ENCODE data around the gene HSPBAP1.
"Not testable (repeated sequence)": the region's sequence is repeated elsewhere in the genome, so short reads cannot be mapped to it uniquely, and the experiment has no call there.

The HSPBAP1 gene

DNA sequence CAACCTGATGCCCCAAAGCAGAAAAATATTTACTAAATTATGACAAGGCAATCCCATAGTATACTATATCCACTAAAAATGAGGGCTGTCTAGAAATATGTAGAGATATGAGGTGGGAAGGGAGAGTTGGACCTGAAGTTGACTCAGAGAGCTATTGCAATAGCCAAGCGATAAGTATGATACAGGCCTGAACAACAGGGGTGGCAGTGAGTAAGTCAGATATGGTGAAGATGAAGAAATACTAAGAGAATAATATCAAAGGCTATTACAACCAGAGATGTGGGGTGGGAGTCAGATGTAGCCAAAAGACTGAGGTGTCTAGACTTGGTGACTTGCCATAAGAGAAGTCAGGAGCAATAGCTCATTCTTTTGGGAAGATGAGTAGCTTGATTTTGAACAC lies 9.2 kb downstream of the HSPBAP1 start:
- ATAC-seq (no peak), DNase-seq (no peak)

DNA sequence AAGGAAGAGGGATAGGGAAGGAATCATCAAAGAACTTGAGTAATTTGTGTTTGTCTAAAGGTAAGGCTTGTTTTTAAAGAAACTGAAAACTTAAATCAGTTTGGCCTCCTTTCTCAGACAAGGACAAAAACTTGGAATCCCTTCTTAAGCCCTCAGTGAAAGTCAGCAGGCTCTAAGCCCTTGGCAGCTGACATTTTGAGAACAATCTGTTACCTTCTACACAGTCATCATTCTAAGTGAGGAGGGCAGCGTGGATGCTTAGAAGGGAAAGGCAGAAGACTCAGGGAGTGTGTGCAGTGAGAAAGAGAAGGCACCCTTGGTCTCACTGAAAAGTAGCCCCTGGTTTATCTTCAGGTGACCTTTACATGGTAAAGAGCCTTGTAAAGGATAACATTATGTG lies 10.8 kb downstream of the HSPBAP1 start:
- no peak for ATAC-seq

DNA sequence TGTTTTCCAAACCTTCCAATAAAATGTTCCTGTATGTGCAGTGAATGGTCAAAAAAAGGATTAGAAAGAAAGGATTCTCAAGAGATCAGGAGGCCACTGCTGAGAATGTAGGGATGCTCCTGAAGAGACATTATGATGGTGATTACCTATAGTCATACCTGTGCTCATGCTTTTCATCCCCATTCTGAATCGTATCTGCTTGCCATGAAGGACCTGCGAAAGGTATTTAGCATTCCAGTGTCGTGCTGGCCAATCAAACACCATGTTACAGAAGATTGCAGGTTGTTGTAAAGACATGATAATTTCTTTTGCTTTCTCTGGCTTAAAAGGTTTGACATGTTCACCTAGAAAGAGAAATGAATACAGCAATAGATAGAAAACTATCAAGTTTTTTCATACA lies 16.1 kb downstream of the HSPBAP1 start:
- ATAC-seq (no peak), DNase-seq (no peak)

More for the DNA sequence above, 10.8 kb downstream of the HSPBAP1 start:
- DNase-seq, result no peak

DNA sequence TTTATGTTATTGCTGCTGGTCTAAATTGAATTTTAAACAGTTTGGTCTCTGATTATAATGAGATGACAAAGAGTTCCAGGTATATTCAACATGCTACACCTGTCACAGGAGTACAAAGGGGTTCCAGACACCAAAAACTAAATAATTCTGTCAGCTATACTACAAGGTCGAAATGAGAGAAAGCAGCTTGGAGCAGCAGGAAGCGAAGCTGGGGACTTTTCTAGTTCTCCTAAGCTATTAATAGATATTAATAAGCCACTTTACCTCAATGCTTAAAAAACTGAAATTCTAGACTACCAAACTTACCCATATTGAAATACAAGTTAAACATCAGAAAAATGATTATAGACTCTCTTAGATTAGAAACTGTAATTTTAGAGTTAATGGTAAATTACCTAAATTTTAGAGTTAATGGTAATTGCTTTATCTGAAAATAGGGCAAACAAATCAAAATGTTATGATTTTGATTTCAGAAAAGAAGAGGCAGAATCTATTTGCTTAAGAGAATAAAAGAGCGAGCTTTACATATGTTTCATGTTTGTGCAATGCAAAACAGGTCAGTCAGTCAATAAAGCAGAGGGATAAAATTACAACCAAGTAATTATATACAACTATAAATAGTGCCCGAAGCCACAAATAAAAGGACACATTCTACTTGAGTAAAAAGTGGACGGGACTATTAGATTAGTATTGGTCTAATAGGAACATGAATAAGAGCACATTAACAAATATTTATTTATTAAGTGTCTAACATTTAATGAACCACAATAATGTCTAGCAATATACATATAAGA lies 16.8 kb downstream of the HSPBAP1 start:
- no peak for DNase-seq
- ATAC-seq, result no peak

DNA sequence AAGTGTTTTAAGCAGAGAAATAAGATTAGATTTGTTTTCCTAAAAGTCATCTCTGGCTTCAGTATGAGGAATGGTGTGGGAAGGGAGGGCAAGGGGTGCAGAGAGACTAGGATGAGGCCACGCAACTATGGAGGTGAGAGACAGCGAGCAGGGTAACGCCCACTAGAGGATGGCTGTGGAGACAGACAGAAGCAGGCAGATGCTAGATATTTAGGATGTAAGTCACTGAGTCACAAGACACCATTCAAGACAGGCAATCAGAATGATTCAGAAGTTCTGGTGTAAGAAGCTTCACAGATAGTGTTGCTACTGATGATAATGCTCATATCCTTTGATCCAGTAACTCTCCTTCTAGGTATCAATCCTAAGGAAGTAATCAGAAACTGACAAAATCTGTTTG lies 19.1 kb downstream of the HSPBAP1 start:
- no peak for ATAC-seq

DNA sequence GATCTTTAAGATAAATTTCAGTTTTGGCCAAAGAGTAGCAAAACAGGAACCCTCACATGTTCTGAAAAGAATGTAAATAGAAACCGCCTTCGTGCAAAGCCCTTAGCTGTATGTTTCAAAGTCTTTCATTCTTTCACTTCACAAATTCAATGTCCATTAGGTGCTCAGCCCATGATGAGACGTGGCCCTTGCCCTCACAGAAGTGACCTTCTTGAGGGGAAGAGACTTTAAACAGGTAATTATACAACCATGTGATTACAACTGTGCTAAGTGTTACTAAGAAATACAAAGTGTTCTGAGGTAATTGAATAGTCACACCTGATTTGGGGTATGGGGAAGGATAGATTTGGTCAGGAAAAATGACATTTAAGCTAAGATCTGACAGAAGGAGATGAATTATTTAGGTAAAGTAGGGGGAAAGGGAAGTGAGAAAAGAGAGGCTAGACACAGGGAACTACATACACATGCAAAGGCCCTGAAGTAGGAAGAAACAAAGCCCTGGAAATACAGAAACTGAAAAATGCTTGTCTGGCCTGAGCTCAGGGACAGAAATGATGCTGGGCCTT lies 19.6 kb downstream of the HSPBAP1 start:
- DNase-seq (no peak), ATAC-seq (no peak)

More for the DNA sequence above, 19.1 kb downstream of the HSPBAP1 start:
- no peak for DNase-seq

DNA sequence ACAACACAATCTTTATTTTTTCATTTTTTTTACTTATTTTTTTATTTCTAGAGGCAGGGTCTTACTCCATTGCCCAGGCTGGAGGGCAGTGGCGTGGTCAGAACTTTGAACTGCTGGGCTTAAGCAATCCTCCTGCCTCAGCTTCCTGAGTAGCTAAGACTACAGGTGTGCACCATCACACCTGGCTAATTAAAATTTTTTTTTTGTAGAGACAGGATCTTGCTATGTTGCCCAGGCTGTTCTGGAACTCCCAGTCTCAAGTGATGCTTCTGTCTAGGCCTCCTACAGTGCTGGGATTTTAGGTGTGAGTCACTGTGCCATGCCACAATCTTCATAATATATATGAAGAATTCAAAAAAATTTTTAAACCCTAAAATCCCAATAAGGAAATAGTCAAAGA lies 20.8 kb downstream of the HSPBAP1 start:
- ATAC-seq, result no peak

DNA sequence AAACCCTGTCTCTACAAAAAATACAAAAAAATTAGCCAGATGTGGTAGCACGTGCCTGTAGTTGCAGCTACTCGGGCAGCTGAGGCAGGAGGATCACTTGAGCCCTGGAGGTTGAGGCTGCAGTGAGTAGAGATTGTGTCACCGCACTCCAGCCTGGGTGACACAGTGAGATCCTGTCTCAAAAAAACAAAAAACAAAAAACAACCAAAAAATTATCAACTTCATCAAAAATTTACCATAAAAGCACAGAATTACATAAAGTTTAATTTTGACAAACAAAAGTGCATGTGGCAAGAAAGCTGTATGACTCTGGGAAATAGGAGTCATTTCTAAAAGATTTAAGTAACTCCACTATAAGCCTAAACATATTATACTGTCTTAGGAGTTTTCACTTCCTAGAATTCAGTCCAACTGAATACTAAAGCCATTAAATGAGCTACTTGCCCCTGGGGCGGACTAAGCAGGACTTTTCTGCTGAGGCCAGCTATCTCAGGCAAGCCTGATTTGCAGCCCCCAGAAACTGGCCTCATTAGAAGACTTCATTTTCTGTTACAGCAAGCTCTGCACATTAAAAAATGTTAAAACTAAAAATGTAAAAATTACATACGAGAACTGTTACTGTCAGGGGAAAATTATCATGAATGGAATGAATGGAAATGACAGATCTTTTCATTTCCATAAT lies 23.0 kb downstream of the HSPBAP1 start:
- ATAC-seq, result no peak
- no peak for DNase-seq

More for the DNA sequence above, 20.8 kb downstream of the HSPBAP1 start:
- no peak for DNase-seq

DNA sequence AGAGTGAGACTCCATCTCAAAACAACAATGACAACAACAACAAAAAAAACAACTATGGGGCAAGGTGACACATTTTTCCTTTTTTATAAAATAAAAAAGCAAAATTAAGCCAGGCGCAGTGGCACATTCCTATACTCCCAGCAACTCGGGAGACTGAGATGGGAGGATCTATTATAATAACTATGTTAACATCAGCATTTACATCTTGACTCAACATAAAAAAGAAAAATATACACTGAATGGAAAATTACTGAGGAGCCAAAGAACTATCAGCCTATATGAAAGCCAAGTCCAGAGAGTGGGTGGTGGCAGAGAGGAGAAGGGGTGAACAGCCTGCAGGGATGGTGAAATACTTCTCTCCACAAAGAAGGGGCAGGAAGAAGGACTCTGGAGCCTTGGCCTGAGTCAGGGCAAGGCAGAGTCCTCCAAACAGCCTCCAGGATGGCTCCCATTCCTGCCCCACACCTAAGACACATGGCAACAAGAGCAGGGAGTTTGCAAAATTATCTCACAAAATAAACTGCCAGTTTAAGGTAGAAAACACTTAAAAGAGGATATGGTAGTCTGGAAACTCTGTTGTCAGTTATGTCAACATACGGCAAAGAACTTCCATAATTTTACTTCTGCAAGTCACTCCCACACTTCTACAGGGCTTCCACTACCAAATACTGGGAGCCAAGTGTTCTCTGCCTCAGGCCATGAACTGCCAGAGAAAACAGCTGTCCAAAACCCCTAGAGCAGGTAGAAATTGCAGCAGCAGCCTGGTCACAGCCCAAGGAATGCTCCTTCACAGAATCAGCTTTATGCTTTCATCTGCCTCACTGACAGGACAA lies 25.9 kb downstream of the HSPBAP1 start:
- no peak for DNase-seq
- no peak for ATAC-seq

DNA sequence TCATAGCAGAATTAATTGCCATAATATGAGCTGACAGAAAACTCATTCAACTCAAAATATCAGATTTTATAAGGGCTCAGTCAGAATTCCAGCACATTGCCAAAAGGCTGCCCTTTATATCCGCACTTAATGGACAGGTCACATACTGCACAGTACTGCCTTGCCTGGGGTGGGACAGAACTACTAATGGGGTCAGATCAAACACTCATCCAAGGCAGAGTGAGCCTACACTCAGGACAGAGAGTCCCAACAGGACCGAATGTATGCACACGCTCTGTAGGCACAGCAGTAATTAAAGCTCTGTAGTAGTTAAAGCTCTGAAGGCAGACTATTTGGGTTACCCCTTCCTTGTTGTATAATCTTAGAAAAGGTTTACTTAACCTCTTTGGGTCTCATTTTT lies 27.2 kb downstream of the HSPBAP1 start:
- DNase-seq (no peak), ATAC-seq (no peak)

DNA sequence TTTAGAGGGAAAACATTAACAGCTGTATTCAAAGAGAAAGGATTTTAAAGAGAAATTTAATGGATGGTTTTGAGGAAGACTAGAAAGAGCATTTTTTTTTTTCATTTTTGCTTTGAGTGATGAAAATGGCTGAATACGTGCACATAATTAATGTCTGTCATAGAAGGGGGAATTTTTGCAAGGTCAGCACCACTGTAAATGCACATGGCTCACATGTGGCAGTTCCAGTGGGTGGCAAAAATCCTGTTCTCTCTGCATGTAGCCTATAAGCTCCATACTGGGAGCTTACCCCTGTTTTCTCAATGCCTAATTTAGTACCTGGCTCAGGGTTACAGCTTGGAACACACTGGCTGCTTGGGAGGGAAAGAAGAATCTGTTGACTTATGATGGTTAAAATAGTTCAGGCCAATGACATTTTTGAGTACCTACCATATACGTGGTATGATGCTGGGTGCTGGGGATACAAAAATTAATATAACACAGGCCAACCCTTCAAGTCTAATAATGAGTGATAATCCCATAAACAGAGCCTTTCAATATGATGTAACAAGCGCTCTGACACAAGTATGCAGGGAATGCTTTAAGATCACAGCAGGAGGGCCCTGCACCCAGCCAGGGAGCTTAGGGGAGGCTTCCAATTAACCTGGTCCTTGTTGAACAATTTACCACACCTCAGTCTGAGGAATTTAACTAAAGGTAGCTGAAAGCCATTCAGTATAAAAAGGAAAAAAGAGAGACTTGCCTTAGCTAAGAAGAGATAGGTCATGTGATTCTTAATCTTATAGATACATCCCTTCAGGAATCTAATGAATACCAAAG lies 33.0 kb downstream of the HSPBAP1 start:
- no peak for ATAC-seq
- DNase-seq, result no peak

DNA sequence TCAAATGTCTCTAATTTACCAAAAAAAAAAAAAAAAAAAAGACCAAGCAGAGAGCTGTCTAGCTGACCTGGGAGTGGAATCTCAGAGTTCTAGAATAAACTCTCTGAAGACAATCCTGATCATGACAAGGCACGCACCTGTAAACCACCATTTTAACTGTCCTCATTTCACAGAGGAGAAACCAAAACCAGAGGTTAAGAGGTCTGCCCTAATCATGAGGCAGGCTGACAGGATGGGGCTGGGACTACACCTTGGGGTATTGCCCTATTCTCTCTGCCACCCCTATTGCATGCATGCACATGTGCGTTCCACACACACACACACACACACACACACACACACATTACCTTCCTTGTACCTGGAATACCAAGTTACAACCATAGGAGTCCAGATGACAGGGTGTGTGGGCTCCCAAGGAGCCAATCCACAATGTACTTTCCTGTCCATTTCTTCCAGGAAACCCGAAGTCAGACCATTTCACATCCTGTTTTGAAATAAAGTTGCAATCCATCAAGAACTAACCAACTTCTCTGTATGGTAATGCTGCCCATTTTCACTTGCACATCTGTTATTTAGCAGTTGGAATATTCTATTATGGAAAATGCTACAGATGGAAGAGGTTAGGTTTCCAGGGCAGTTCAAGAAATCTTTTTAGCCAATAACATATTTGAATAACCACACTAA lies 34.6 kb downstream of the HSPBAP1 start:
- DNase-seq (no peak), ATAC-seq (no peak)

DNA sequence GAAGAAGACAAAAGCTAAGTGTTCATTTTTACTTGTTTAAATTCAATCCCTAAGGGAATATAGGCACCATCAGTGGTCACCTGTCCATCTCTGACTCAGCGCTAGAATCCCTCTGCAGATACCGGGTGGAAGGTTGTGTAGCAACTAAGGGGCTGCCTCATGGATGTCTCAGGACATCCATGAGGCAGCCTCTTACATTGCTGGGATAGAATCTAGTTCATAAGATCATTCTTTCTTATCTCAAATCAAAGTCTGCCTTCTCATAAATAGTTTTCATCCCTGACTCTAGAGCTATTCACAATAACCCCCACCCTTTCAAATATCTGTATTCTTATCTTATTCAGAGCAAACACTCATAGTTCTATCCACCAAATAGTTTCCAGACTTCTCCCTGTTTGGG lies 38.1 kb downstream of the HSPBAP1 start:
- ATAC-seq (no peak), DNase-seq (no peak)

DNA sequence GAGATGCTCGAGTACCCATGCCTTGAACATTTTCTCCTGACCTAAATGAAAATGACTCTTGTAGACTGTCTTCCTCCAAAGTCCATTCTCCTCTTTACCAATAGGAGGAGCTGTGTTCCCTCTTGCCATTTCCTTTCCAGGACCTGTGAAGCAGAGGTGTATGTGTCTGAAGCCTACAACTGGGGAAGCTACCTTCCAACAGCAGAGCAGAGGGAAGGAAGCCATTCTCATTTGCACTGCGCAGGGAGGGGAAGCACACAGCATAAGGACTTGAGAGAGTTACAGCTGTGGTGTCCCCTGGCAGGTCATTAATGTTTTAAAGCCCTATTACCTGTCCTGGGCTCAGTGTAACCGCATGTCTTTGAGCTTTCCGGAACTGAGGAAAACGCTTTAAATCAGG lies 38.7 kb downstream of the HSPBAP1 start:
- no peak for DNase-seq

DNA sequence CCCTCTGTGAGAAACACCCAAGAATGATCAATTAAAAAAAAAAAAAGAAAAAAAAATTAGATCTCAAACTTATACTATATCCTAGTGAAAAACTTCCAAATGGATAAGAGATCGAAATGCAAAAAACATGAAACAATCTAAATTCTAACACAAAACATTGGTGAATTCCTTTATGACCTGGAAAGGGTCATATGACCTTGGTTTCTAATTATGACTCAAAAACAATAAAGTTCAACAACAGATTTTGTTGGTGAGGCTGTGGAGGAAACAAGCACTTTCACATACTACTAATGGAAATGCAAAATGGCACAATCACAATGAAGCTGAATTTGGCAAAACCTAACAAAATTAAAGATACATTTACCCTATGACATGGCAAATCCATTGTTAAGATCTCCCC lies 45.3 kb downstream of the HSPBAP1 start:
- ATAC-seq (no peak), DNase-seq (no peak)

More for the DNA sequence above, 38.7 kb downstream of the HSPBAP1 start:
- peak; percentile 66 for ATAC-seq

DNA sequence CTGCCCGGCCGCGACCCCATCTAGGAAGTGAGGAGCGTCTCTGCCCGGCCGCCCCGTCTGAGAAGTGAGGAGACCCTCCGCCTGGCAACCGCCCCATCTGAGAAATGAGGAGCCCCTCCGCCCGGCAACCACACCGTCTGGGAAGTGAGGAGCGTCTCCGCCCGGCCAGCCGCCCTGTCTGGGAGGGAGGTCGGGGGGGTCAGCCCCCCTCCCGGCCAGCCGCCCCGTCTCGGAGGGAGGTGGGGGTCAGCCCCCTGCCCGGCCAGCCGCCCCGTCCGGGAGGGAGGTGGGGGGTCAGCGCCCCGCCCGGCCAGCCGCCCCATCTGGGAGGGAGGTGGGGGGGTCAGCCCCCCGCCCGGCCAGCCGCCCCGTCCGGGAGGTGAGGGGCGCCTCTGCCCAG lies 46.3 kb downstream of the HSPBAP1 start:
- not testable (repeated sequence) for ATAC-seq, DNase-seq

DNA sequence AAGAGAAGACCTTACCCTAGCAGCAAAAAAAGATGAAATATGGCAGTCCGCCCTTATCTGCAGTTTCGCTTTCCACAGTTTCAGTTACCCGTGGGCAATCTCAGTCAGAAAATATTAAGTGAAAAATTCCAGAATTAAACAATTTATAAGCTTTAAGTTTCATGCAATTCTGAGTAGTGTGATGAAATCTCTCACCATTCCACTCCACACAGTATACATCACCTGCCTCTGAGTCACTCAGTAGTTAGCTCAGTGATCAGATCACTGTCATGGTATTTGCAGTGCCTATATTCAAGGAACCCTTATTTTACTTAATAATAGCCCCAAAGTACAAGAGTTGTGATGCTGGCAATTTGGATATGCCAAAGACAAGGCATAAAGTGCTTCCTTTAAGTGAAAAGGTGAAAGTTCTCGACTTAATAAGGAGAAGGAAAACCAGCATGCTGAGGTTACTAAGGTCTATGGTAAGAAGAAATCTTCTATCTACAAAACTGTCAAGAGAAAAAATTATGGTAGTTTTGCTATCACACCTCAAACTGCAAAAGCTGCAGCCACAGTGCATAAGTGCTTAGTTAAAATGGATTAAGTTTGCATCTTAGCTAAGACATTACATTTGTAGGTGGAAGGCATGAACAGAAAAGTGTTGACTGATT lies 48.1 kb downstream of the HSPBAP1 start:
- no peak for DNase-seq

DNA sequence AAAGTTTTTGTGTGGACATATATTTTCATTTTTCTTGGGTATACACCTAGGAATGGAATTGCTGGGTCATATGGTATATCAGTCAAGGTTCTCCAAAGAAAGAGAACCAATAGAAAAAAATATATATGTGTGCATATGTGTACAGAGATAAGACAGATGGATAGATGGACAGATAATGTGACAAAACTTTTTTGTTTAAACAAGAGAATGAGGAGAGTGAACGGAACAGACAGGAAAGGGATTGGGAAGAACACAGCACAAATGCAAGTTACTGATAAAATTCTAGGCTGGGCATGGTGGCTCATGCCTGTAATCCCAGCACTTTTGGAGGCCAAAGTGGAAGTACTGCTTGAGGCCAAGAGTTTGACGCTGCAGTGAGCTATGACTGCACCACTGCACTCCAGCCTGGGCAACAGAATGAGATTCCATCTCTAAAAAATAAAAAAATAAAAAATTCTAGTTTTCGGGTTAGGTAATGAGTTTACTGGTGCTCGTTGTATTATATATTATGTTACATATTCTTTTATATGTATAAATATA lies 50.0 kb downstream of the HSPBAP1 start:
- DNase-seq, result no peak
- ATAC-seq, result no peak

More for the DNA sequence above, 48.1 kb downstream of the HSPBAP1 start:
- no peak for ATAC-seq

DNA sequence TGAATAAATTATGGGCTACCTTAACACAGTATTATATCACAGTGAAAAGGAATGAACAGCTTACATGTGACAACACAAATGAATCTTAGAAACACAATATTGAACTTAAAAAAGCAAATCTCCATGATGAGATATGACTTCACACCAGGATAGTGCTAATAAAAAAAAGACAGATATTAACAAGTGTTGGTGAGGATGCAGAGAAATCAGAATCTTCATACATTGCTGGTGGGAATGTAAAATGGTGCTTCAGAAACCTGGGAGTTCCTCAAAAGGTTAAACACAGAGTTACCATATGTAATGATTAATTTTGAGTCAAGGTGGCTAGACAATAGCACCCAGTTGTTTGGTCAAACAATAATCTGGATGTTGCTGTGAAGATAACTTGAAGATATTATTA lies 51.4 kb downstream of the HSPBAP1 start:
- no peak for ATAC-seq

DNA sequence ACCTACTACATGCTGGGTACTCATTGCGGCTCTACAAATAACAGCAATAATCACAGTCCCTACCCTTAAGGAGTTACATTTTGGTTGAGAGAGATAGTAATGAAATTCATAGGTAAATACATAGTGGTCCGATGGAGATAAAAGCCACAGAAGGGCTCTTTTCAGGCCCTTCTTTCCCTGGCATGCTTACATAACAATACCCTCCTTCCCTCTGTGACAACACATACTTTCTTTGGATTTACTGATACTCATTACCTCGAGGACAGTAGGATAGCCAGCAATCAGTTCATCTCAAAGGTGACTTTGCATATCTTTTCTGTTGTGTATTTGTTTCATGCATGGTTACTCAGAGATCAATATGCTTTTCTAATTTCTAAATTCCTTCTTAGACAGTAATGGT lies 54.5 kb downstream of the HSPBAP1 start:
- DNase-seq (no peak), ATAC-seq (no peak)

More for the DNA sequence above, 51.4 kb downstream of the HSPBAP1 start:
- DNase-seq, result no peak
